OCI-LY7 (cell line): ENCODE results near the gene UNC13A. TPM values are rescaled to one million over a fixed set of nuclear protein-coding genes. Genes with fewer than 3 reads are reported as not detected.
A peak's percentile ranks its signal among the peaks of the same experiment; 100 is the strongest.

ENCODE experiments used
- BruUV-seq: library from RNA; stranded (reverse); fragments of 400-500 nt; replicated peaks from 2 replicates; lab custom pipeline; 2021; lab: Mats Ljungman, UMichigan
- CTCF ChIA-PET: fragments of 300-600 bp; sonication (Branson Sonifier 250); formaldehyde crosslinking; loops from one replicate; lab custom pipeline; 2022; ENCODE audit warnings: antibody characterized with exemption; ENCODE audit not compliant: unreplicated experiment; lab: Charles Lee
- POLR2A ChIA-PET: fragments of 300-600 bp; sonication (Branson Sonifier 250); formaldehyde crosslinking; loops from one replicate; lab custom pipeline; 2022; ENCODE audit warnings: antibody characterized with exemption; lab: Charles Lee
- DNase-seq: peaks from one replicate; pipeline ENCODE4 v3.0.0-alpha.2; 2015; ENCODE audit warnings: low spot score
- H2AFZ ChIP-seq: fragments of 200-600 bp; sonication (generic), shearing (Covaris generic); 2 replicates; pipeline ENCODE4 v1.6.1; 2014; ENCODE audit warnings: mild to moderate bottlenecking, antibody characterized with exemption, low read length, moderate library complexity
- H3K27ac ChIP-seq: fragments of 200-600 bp; sonication (generic); 2 replicates; pipeline ENCODE4 v1.5.1; 2014; ENCODE audit warnings: mixed run types, low read depth, mild to moderate bottlenecking, moderate library complexity, low read length, inconsistent platforms; ENCODE audit not compliant: poor library complexity, severe bottlenecking
- H3K36me3 ChIP-seq: fragments of 200-600 bp; sonication (generic); 2 replicates; pipeline ENCODE4 v1.6.1; 2014; ENCODE audit warnings: mild to moderate bottlenecking, antibody characterized with exemption, low read length, moderate library complexity, mixed read lengths; ENCODE audit not compliant: insufficient read depth
- H3K4me1 ChIP-seq: fragments of 200-600 bp; sonication (generic); 2 replicates; pipeline ENCODE4 v1.5.1; 2014; ENCODE audit warnings: mild to moderate bottlenecking, low read length; ENCODE audit not compliant: insufficient read depth, poor library complexity, severe bottlenecking
- H3K4me2 ChIP-seq: fragments of 200-600 bp; sonication (generic); 2 replicates; pipeline ENCODE4 v1.6.1; 2014; ENCODE audit warnings: mild to moderate bottlenecking, low read length
- H3K4me3 ChIP-seq: fragments of 200-600 bp; sonication (generic); 2 replicates; pipeline ENCODE4 v1.5.1; 2014; ENCODE audit warnings: mild to moderate bottlenecking, low read depth, low read length; ENCODE audit not compliant: poor library complexity, severe bottlenecking
- H3K79me2 ChIP-seq: fragments of 200-600 bp; sonication (generic); 2 replicates; pipeline ENCODE4 v1.6.1; 2016; ENCODE audit warnings: low read depth, mild to moderate bottlenecking, low read length, moderate library complexity, mixed read lengths; ENCODE audit not compliant: insufficient read depth
- H3K9me2 ChIP-seq: fragments of 200-600 bp; sonication (generic); 2 replicates; pipeline ENCODE4 v1.6.1; 2016; ENCODE audit warnings: mild to moderate bottlenecking, low read length, mixed read lengths; ENCODE audit not compliant: insufficient read depth
- H3K9me3 ChIP-seq: fragments of 200-600 bp; sonication (generic); 2 replicates; pipeline ENCODE4 v1.6.1; 2014; ENCODE audit warnings: mild to moderate bottlenecking, mixed run types, low read length, mixed read lengths
- H4K20me1 ChIP-seq: fragments of 200-600 bp; sonication (generic); 2 replicates; pipeline ENCODE4 v1.6.1; 2014; ENCODE audit warnings: mild to moderate bottlenecking, antibody characterized with exemption, low read length, moderate library complexity, mixed read lengths; ENCODE audit not compliant: insufficient read depth
- CTCF ChIP-seq: fragments of 200-600 bp; sonication (generic); conservative IDR thresholded peaks from 2 replicates; pipeline ENCODE4 v1.5.1; 2014; ENCODE audit warnings: mild to moderate bottlenecking, antibody characterized with exemption, low read length, moderate library complexity, mixed read lengths
- EZH2phosphoT487 ChIP-seq: fragments of 200-600 bp; sonication (generic); IDR thresholded peaks from 2 replicates; pipeline ENCODE4 v1.6.1; 2018; ENCODE audit warnings: low read depth, borderline replicate concordance, mild to moderate bottlenecking, mixed run types, antibody characterized with exemption, low read length, moderate library complexity, mixed read lengths
- intact Hi-C: fragments of 100-400 bp; cut with micrococcal nuclease; formaldehyde crosslinking; loops from one replicate; pipeline ENCODE4 v1.10.0; 2022; ENCODE audit not compliant: unreplicated experiment
- total RNA-seq, 2 experiments: library from RNA; depleted of rRNA in 1 of 2; stranded (reverse); fragments of >200 nt in 1 of 2; shearing (Covaris generic) in 1 of 2; gene quantifications; 2 replicates each; pipeline ENCODE4 v1.2.3, GENCODE V29; 2014 to 2022

The UNC13A gene
- total RNA-seq, 2 experiments from 2014 or later = 0.72 to 0.92 TPM

GRCh38 chr19:17726136-17726741 lies 38.1 kb upstream of the UNC13A start:
- intact Hi-C loops = no loop called here
- no TSS peak for BruUV-seq
- H3K4me1 ChIP-seq = peaks cover 9% of the 10 kb centered on the region

GRCh38 chr19:17725422-17726078 lies 37.4 kb upstream of the UNC13A start:
- Histone ChIP-seq H3K36me3 (peaks cover 78% of the 10 kb centered on the region), H3K9me2 (no peaks in the 10 kb centered on the region), H3K9me3 (no peaks in the 10 kb centered on the region), H3K4me3 (no peak overlapping the region), H4K20me1 (no peaks in the 10 kb centered on the region), H3K27ac (no peak overlapping the region), H3K4me2 (no peak overlapping the region), H3K79me2 (peaks cover 8% of the 10 kb centered on the region), H2AFZ (no peak overlapping the region), H3K4me1 (peaks cover 16% of the 10 kb centered on the region)
- CTCF ChIA-PET = no interaction called here
- intact Hi-C loops = loop anchor here (1.0 kb wide), 1 partner anchor 41 kb away; no protein-coding TSS in a partner anchor
- no TSS peak for BruUV-seq
- DNase-seq = no peak
- TF ChIP-seq EZH2phosphoT487 (no peak), CTCF (peak; percentile 83)
- POLR2A ChIA-PET = no interaction called here

More at GRCh38 chr19:17726136-17726741, 38.1 kb upstream of the UNC13A start:
- H3K9me2 ChIP-seq = no peaks in the 10 kb centered on the region
- CTCF ChIA-PET = no interaction called here
- peaks cover 1% of the 10 kb centered on the region; the same call in 1 of the 2 replicates for H3K9me3 ChIP-seq
- no peak overlapping the region for H3K4me2 ChIP-seq
- H3K79me2 ChIP-seq = peaks cover 1% of the 10 kb centered on the region; the same call in 1 of the 2 replicates
- H3K4me3 ChIP-seq = no peak overlapping the region
- POLR2A ChIA-PET = no interaction called here
- no peak overlapping the region for H2AFZ ChIP-seq
- no peak for DNase-seq
- no peak overlapping the region for H3K27ac ChIP-seq
- H4K20me1 ChIP-seq = no peaks in the 10 kb centered on the region
- TF ChIP-seq EZH2phosphoT487 = no peak
- TF ChIP-seq CTCF = peak; percentile 3; the same call in 1 of the 2 replicates
- peaks cover 81% of the 10 kb centered on the region for H3K36me3 ChIP-seq
